IPS-15b (cell line): ENCODE results near the gene KRTAP10-6.
"Not testable (repeated sequence)": the region's sequence is repeated elsewhere in the genome, so short reads cannot be mapped to it uniquely, and the experiment has no call there.

Experiments used
- H3K27me3 ChIP-seq: one replicate; pipeline ENCODE4 v1.6.1; 2013; ENCODE audit warnings: low read length; ENCODE audit not compliant: control insufficient read depth, insufficient read depth
- H3K36me3 ChIP-seq: one replicate; pipeline ENCODE4 v1.6.1; 2013; ENCODE audit warnings: low read length; ENCODE audit not compliant: control insufficient read depth, insufficient read depth
- H3K4me1 ChIP-seq: one replicate; pipeline ENCODE4 v1.6.1; 2013; ENCODE audit warnings: mild to moderate bottlenecking, low read length; ENCODE audit not compliant: control insufficient read depth, insufficient read depth
- H3K4me3 ChIP-seq: one replicate; pipeline ENCODE4 v1.5.1; 2013; ENCODE audit warnings: low read depth, low read length
- H3K9ac ChIP-seq: one replicate; pipeline ENCODE4 v1.6.1; 2013; ENCODE audit warnings: low read depth, mild to moderate bottlenecking, low read length
- H3K9me3 ChIP-seq: one replicate; pipeline ENCODE4 v1.6.1; 2013; ENCODE audit warnings: mild to moderate bottlenecking, low read length; ENCODE audit not compliant: control insufficient read depth, insufficient read depth

KRTAP10-6 gene

GRCh38 chr21:44603109-44603875 lies 11.0 kb upstream of the KRTAP10-6 start:
- H3K9ac ChIP-seq = no peak overlapping the region
- peaks cover 1% of the 10 kb centered on the region for H3K4me1 ChIP-seq
- H3K36me3 ChIP-seq = no peaks in the 10 kb centered on the region
- no peak overlapping the region for H3K4me3 ChIP-seq
- H3K9me3 ChIP-seq = no peaks in the 10 kb centered on the region
- no peaks in the 10 kb centered on the region for H3K27me3 ChIP-seq

DNA sequence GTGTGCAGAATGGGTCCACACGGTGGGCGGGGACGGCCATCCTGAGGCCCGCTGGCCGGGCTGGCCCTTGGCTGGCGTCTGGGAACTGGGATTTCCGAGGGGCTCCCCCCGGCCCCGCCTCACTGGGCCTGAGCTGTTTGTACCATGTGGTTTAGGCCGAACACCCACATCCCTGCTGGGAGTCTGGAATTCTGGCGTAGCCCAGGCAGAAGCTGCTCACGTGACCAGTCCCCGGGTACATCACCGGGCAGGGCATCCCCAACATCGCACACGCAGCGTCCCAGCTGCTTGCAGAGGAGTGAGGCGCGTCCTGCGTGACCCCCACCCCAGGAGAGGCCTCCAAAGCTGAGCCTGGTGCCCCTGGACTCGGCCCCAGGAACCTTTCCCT lies 10.2 kb upstream of the KRTAP10-6 start:
- no peaks in the 10 kb centered on the region for H3K36me3 ChIP-seq
- no peaks in the 10 kb centered on the region for H3K27me3 ChIP-seq
- no peak overlapping the region for H3K9ac ChIP-seq
- no peaks in the 10 kb centered on the region for H3K9me3 ChIP-seq
- H3K4me3 ChIP-seq = no peak overlapping the region
- peaks cover 3% of the 10 kb centered on the region for H3K4me1 ChIP-seq

DNA sequence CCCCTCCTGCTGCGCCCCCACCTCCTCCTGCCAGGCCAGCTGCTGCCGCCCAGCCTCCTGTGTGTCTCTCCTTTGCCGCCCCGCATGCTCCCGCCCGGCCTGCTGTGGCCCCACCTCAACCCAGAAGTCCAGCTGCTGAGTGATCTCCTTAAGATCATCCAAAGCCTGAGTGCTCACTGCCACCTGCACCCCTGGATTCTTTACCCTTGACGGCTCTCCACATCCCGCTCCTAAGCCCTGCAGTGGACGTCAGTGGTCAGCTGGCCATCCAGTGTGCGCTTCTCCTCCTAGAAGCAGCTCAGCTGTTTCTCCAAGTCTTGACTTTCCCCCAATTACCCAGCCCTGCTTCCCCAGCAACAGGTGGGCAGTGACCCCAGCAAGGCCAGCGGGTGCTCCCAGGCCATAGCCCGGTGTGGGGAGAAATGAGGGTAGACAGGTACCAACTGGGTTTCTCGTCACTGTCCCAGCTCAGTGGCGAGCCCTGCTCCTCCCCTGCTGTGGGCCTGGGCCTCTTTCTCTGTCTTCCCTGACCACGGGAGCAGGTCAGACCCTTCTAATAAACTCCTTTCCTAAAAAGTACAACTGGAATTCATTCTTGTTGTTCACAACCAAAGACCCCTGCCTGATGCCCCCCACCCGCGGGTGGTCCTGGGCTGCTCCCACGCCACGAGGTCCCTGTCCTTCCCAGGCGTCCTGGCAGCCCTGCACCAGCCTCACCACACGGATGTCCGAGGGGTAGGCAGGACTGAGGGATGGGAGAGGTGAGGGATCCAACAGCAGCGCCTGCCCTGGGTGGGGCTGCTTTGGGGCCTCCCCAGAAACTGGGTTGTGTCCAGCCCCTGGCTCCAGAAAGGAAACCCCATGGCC lies 9.5 kb upstream of the KRTAP10-6 start:
- Histone ChIP-seq H3K4me3 (no peak overlapping the region), H3K4me1 (peaks cover 3% of the 10 kb centered on the region), H3K36me3 (no peaks in the 10 kb centered on the region), H3K9ac (no peak overlapping the region), H3K27me3 (no peaks in the 10 kb centered on the region), H3K9me3 (no peaks in the 10 kb centered on the region)

- H3K36me3 ChIP-seq, H3K9ac ChIP-seq, H3K27me3 ChIP-seq, H3K4me3 ChIP-seq, H3K4me1 ChIP-seq, H3K9me3 ChIP-seq: not testable (repeated sequence)
Measured at GRCh38 chr21:44601091-44601490, 8.8 kb upstream of the KRTAP10-6 start.

- H3K27me3 ChIP-seq, H3K36me3 ChIP-seq, H3K9ac ChIP-seq, H3K4me1 ChIP-seq, H3K9me3 ChIP-seq, H3K4me3 ChIP-seq: not testable (repeated sequence)
Measured at GRCh38 chr21:44600118-44600978, 8.0 kb upstream of the KRTAP10-6 start, which contains the start of gene KRTAP10-7. TSS of gene KRTAP10-7 (plus strand) at chr21:44600597. CDS start at chr21:44600622, 25 bp downstream.

DNA sequence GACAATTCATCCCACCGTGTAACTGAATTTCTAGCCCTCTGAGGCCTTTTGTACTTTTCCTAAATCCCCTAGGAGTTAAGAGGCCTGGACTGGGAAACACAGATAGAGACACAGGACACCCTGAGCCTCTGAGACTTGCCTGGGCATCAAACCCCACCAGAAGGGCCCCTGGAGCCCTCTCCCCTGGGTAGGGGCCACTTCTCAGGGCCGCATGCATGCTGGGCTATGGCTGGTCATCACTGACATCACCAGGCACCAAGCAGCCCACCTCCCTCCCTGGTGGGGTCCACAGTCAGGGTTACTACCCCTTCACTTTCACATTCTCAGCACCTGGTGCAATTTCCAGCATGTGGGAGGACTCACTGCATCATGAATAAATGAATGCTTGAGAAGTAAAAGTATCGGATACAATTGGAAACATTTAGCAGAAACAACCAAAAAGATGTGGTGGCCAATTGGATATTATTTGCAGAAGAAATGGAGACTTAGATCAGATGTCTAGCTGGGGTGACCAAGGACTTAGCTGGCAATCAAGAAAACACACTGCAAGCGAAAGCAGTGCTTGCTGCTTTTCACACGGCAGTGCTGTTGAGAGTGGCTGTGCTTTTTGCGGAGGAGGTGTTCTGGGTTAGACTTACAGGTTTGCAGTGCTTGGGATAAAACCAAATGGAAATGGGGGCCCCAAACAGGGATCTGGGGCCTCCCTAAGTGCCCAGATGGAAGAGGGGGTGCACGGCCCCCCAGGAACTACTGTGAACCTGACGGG lies 7.1 kb upstream of the KRTAP10-6 start:
- H3K36me3 ChIP-seq = no peaks in the 10 kb centered on the region
- no peak overlapping the region for H3K9ac ChIP-seq
- H3K27me3 ChIP-seq = no peaks in the 10 kb centered on the region
- H3K4me1 ChIP-seq = peaks cover 3% of the 10 kb centered on the region
- no peaks in the 10 kb centered on the region for H3K9me3 ChIP-seq
- no peak overlapping the region for H3K4me3 ChIP-seq

DNA sequence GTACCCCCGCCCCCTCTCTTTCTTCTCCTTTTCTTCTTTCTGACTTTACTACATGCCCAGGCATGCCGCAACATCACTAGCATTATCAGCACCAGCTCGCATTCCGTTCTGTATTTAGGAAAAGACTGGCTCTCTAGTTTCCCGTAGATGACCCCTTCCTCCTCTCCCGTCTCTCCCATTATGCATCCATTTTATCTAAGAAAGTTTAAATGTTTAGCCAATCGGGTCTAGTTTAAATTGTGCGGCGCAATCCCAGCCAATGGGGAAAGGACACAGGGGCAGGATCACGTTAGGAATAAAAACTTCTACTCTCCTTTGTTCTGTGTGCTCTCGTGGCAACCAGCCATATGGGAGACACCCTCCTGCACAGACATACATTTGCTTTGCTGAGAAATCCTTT lies 5.8 kb upstream of the KRTAP10-6 start:
- H3K9me3 ChIP-seq = no peaks in the 10 kb centered on the region
- no peaks in the 10 kb centered on the region for H3K36me3 ChIP-seq
- peaks cover 6% of the 10 kb centered on the region for H3K4me1 ChIP-seq
- no peaks in the 10 kb centered on the region for H3K27me3 ChIP-seq
- H3K9ac ChIP-seq = no peak overlapping the region
- no peak overlapping the region for H3K4me3 ChIP-seq

DNA sequence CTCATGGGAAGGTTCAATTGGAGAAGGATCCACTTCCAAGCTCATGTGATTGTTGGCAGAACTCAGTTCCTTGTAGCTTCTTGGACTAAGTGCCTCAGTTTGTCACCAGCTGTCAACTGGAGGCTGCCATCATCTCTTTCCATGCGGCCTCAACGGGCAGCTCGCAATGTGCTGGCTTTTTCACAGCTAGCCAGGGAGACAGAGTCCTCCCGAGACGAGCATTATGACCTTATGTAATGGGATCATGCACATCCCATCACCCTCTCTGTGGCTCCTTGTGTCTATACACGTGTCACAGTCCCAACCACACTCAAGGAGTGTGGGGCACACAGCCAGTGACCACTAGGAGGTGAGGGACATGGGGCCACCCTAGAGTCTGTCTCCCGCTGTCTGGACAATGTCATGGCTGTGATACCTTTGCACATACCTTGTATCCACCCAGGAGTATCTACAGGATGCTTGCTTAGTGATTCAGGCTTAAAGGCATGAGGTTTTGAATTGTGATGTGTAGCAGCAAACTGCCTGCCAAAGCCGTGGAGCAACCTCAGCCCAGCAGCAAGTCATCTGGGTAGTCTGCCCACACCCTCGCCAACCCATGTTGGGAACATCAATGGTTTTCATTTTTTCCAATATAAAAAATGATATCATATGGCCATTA lies 3.9 kb upstream of the KRTAP10-6 start:
- Histone ChIP-seq H3K4me3 (no peak overlapping the region), H3K4me1 (peaks cover 8% of the 10 kb centered on the region), H3K36me3 (no peaks in the 10 kb centered on the region), H3K9ac (no peak overlapping the region), H3K27me3 (no peaks in the 10 kb centered on the region), H3K9me3 (no peaks in the 10 kb centered on the region)

GRCh38 chr21:44595524-44595923 lies 3.2 kb upstream of the KRTAP10-6 start:
- Histone ChIP-seq H3K4me3 (no peak overlapping the region), H3K36me3 (no peaks in the 10 kb centered on the region), H3K27me3 (no peaks in the 10 kb centered on the region), H3K9me3 (no peaks in the 10 kb centered on the region), H3K4me1 (peaks cover 8% of the 10 kb centered on the region), H3K9ac (no peak overlapping the region)

GRCh38 chr21:44594406-44594916 lies 2.2 kb upstream of the KRTAP10-6 start:
- Histone ChIP-seq H3K9me3 (no peaks in the 10 kb centered on the region), H3K9ac (no peak overlapping the region), H3K36me3 (no peaks in the 10 kb centered on the region), H3K4me1 (peaks cover 8% of the 10 kb centered on the region), H3K4me3 (no peak overlapping the region), H3K27me3 (no peaks in the 10 kb centered on the region)
